GM12875 (cell line): ENCODE measurements around the gene OTOF.

ENCODE experiments used
- H3K4me3 ChIP-seq: one replicate; pipeline ENCODE4 v1.5.1; 2011; ENCODE audit warnings: low read depth, low read length, control low read depth
- TF ChIP-seq, protein P1 (sequence below): IDR thresholded peaks from 2 replicates; pipeline ENCODE4 v1.5.1; 2011; ENCODE audit warnings: low read depth, mild to moderate bottlenecking, control low read depth, inconsistent platforms, low read length, moderate library complexity, borderline replicate concordance; ENCODE audit not compliant: insufficient read depth

Gene OTOF

DNA sequence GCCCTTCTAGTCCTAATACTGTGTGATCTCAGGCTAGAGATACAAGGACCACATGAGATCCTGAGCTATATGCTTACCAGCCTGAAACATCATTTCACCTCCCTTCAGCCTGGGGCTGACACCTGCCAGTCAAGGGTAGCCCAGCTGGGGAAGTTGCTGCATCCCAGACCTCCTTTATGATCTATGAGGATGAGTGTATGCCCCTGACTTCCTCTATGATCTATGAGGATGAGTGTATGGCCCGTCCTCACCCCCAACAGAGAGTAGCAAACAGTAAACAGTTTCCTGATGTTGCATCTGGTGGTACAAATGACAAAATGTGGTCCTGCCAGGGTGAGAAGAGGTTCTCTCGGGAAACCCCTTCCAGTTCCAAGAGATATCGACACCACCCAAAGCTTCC, 8.9 kb upstream of the OTOF start:
- no peak overlapping the region for H3K4me3 ChIP-seq
- TF ChIP-seq, protein P1, sequence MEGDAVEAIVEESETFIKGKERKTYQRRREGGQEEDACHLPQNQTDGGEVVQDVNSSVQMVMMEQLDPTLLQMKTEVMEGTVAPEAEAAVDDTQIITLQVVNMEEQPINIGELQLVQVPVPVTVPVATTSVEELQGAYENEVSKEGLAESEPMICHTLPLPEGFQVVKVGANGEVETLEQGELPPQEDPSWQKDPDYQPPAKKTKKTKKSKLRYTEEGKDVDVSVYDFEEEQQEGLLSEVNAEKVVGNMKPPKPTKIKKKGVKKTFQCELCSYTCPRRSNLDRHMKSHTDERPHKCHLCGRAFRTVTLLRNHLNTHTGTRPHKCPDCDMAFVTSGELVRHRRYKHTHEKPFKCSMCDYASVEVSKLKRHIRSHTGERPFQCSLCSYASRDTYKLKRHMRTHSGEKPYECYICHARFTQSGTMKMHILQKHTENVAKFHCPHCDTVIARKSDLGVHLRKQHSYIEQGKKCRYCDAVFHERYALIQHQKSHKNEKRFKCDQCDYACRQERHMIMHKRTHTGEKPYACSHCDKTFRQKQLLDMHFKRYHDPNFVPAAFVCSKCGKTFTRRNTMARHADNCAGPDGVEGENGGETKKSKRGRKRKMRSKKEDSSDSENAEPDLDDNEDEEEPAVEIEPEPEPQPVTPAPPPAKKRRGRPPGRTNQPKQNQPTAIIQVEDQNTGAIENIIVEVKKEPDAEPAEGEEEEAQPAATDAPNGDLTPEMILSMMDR: no peak

DNA sequence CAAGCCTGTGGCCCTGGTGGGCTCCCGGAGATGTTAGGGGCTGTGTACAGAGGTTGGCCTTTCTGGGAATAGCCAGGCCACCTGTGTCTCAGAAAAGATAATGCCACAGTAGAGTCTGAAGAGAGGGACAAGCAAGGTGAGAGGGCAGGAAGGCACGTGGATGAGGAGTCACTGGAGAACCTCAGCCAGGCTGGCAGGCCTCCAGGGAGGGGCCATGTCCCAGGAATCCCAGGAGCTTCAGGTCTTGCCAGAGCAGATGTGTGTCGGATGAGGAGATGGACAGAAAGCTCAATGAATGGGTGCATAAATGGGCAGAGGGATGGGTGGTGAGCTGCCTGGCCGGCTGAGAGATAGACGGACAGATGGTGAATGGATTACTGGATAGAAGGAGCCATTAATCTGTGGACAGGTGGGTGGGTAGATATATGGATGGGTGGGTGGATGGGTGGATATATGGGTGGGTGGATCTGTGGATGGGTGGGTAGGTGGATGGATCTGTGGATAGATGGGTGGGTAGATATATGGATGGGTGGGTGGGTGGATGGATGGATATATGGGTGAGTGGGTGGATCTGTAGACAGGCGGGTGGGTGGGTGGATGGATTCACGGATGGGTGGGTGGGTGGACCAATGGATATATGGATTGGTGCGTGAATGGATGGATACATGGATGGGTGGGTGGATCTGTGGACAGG, 7.9 kb upstream of the OTOF start:
- TF ChIP-seq, protein P1: no peak
- H3K4me3 ChIP-seq: no peak overlapping the region

GRCh38 chr2:26485099-26485498, 7.2 kb upstream of the OTOF start:
- TF ChIP-seq, protein P1: no peak
- H3K4me3 ChIP-seq: no peak overlapping the region

- TF ChIP-seq, protein P1: no peak
- H3K4me3 ChIP-seq: no peak overlapping the region
These were observed 6.7 kb upstream of the OTOF start for GRCh38 chr2:26484579-26484978.

- no peak overlapping the region for H3K4me3 ChIP-seq
- TF ChIP-seq, protein P1: no peak
These were observed 6.1 kb upstream of the OTOF start for GRCh38 chr2:26483957-26484565.

DNA sequence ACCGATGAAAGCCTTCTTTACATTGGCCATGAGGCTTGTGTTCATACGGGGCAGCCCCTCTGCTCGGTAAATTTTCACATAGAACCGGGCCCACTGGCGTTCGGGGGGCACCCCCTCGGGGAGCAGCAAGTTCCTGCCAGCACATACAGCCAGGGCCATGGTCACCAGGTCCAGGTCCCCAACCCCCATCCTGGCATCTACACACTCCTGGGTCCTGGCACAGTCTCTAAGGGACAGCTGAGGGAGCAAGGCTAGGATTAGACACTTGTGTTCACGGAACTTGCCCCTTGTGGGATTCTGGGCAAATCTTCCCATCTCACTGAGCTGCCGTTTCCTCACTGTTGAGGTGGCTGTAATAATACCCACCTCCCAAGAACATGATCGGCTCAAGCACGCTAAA, 5.6 kb upstream of the OTOF start:
- TF ChIP-seq, protein P1: no peak

DNA sequence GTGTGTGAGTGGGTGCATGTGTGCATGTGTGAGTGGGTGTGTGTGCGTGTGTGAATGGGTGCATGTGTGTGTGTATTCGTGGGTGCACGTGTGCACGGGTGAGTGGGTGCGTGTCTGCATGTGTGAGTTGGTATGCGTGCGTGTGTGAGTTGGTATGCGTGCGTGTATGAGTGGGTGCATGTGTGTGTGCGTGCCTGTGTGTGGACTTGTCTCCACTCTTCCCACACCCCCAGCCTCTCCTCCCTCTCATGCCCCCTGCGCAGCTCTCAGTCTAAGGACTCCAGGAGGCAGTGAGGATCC, 5.1 kb upstream of the OTOF start:
- TF ChIP-seq, protein P1: no peak

More for the DNA sequence above, 5.6 kb upstream of the OTOF start:
- no peak overlapping the region for H3K4me3 ChIP-seq

More for the DNA sequence above, 5.1 kb upstream of the OTOF start:
- no peak overlapping the region for H3K4me3 ChIP-seq
